Measurements from ENCODE around the gene PAGR1.

DNA sequence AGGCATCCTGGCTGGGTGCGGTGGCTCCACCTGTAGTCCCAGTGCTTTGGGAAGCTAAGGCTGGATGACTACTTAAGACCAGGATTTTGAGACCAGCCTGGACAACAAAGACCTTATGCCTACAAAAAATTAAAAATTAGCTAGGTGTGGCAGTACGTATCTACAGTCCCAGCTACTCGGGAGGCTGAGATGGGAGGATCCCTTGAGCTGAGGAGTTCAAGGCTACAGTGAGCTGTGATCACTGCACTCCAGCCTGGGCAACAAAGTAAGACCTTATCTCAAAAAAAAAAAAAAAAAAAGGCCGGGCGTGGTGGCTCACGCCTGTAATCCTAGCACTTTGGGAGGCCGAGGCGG lies 10.4 kb downstream of the PAGR1 start:
- TF ChIP-seq, protein P1, sequence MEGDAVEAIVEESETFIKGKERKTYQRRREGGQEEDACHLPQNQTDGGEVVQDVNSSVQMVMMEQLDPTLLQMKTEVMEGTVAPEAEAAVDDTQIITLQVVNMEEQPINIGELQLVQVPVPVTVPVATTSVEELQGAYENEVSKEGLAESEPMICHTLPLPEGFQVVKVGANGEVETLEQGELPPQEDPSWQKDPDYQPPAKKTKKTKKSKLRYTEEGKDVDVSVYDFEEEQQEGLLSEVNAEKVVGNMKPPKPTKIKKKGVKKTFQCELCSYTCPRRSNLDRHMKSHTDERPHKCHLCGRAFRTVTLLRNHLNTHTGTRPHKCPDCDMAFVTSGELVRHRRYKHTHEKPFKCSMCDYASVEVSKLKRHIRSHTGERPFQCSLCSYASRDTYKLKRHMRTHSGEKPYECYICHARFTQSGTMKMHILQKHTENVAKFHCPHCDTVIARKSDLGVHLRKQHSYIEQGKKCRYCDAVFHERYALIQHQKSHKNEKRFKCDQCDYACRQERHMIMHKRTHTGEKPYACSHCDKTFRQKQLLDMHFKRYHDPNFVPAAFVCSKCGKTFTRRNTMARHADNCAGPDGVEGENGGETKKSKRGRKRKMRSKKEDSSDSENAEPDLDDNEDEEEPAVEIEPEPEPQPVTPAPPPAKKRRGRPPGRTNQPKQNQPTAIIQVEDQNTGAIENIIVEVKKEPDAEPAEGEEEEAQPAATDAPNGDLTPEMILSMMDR (IDR thresholded peaks at IDR 0.05): no peak
- no peak for TF ChIP-seq EZH2 (IDR thresholded peaks at IDR 0.05; ENCODE audit: borderline replicate concordance, insufficient read depth, low read depth, low read length, poor library complexity, severe bottlenecking)
